ENCODE results near the gene AKT1S1.

Gene AKT1S1

DNA sequence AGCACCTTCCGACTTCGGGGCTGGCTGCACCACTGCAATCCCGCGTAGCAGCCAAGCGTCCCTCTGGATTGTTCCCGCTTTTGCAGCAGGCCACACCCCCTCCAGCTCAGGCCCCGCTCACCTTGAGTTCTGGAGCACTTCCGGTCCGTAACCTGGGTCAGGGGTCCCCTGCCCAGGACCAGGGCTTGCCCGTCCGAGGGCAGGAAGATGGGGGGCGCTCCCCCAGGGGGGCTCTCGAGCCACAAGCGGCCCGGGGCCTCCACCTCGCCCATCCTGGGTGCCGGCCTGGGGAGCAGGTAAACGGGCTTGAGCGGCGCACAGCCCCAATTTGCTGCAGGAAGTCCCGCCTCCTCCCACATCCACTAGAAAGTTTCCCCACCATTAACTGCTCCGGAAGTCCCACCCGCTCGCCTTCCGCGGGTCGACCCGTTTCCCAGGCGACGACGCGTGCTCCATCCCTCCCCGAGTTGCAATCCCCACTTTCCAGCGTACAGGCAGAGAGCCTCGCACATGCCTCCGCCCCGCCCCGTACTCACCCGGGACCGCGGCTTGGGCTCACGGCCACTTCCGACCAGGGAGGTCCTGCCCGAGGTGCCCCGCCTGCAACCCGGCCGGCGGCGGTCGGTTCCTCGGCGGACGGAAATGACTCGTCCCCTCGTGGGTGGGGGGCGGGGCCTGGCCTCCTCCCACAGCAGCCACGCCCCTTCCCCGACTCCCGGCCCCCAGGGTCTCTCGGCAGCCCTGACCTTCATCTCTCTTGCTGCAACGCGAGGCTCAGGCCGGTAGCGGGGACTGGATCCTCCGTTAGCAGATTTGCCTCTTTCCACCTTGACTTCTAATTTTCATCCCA, 10.0 kb downstream of the AKT1S1 start, which contains the start of gene PNKP:
Gene PNKP (minus strand): TSS at position 644 of the 850 bp plus-strand sequence. CDS start 372 bp downstream, at position 272.
- TF ChIP-seq, protein P1, sequence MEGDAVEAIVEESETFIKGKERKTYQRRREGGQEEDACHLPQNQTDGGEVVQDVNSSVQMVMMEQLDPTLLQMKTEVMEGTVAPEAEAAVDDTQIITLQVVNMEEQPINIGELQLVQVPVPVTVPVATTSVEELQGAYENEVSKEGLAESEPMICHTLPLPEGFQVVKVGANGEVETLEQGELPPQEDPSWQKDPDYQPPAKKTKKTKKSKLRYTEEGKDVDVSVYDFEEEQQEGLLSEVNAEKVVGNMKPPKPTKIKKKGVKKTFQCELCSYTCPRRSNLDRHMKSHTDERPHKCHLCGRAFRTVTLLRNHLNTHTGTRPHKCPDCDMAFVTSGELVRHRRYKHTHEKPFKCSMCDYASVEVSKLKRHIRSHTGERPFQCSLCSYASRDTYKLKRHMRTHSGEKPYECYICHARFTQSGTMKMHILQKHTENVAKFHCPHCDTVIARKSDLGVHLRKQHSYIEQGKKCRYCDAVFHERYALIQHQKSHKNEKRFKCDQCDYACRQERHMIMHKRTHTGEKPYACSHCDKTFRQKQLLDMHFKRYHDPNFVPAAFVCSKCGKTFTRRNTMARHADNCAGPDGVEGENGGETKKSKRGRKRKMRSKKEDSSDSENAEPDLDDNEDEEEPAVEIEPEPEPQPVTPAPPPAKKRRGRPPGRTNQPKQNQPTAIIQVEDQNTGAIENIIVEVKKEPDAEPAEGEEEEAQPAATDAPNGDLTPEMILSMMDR (conservative IDR thresholded peaks at IDR 0.05; ENCODE audit: control insufficient read depth, insufficient read depth, low read depth, low read length) = no peak
- DNase-seq (ENCODE audit: low read depth) = peak; percentile 87
- H3K4me3 ChIP-seq (ENCODE audit: control insufficient read depth, low read depth, low read length) = peak within 1 kb of the TSS; percentile 68

- TF ChIP-seq, protein P1 (conservative IDR thresholded peaks at IDR 0.05; ENCODE audit: control insufficient read depth, insufficient read depth, low read depth, low read length) = no peak
- DNase-seq (ENCODE audit: low read depth) = no peak
- H3K4me3 ChIP-seq (ENCODE audit: control insufficient read depth, low read depth, low read length) = no peak overlapping the region
These were observed 12.3 kb downstream of the AKT1S1 start for GRCh38 chr19:49864890-49865289.

GRCh38 chr19:49863935-49864320, 13.2 kb downstream of the AKT1S1 start:
- H3K4me3 ChIP-seq (ENCODE audit: control insufficient read depth, low read depth, low read length) = no peak overlapping the region

DNA sequence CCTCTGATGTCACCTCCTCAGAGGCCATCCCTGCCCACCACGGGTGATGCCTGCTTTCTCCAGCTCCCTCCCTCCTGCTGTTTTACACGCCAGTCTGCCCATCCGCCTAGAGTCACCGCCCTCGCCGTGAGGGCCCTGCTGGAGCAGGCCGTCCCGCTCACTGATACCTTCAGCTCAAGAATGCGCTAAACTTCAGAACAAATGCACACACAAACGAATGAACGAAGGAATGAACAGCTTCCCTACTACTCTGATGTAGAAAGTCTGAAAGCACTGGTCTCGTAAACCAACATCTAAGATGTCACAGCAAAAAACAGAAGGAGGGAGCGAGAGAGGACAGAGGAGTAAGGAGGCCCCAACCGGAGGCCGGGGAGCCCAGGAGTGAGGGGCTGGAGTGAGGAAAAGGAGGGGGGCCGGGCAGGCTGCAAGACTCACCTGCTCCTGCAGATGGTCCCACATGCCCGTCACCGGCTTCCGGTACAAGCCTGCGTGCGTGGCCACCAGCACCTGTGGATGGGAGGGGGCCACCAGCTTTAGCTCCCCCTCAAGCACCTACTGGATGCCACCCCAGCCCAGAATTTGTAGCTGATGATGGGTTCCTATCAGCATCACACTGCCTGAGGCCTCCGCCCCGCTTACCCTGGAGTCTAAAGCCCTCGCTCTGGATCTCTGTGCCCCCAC, 13.8 kb downstream of the AKT1S1 start:
- DNase-seq (ENCODE audit: low read depth) = no peak
- TF ChIP-seq, protein P1 (conservative IDR thresholded peaks at IDR 0.05; ENCODE audit: control insufficient read depth, insufficient read depth, low read depth, low read length) = no peak
- no peak overlapping the region for H3K4me3 ChIP-seq (ENCODE audit: control insufficient read depth, low read depth, low read length)

More at GRCh38 chr19:49863935-49864320, 13.2 kb downstream of the AKT1S1 start:
- no peak for DNase-seq (ENCODE audit: low read depth)
- TF ChIP-seq, protein P1 (conservative IDR thresholded peaks at IDR 0.05; ENCODE audit: control insufficient read depth, insufficient read depth, low read depth, low read length) = no peak

GRCh38 chr19:49862391-49863253, 14.5 kb downstream of the AKT1S1 start:
- H3K4me3 ChIP-seq (ENCODE audit: control insufficient read depth, low read depth, low read length) = no peak overlapping the region
- no peak for DNase-seq (ENCODE audit: low read depth)
- TF ChIP-seq, protein P1 (conservative IDR thresholded peaks at IDR 0.05; ENCODE audit: control insufficient read depth, insufficient read depth, low read depth, low read length) = peak; percentile 20

Measured in fibroblast of mammary gland (primary cell).